ENCODE data around the gene KIF3B. TPM values are rescaled to one million over a fixed set of nuclear protein-coding genes. Genes with fewer than 3 reads are reported as not detected.
"Not testable (repeated sequence)": the region's sequence is repeated elsewhere in the genome, so short reads cannot be mapped to it uniquely, and the experiment has no call there.

KIF3B gene
- total and polyA plus RNA-seq, 12 donors: 8.4 to 62.1 (median 28.6) TPM

- intact Hi-C loops (cut with DNase I): no loop called here
- no peak overlapping the region for H3K4me3 ChIP-seq
- TF ChIP-seq POLR2A (IDR thresholded peaks at IDR 0.05) (no peak), CTCF (IDR thresholded peaks at IDR 0.05) (no peak)
- no peaks in the 10 kb centered on the region for H3K27me3 ChIP-seq
- no peak for DNase-seq
- H3K9me3 ChIP-seq (replicated peaks in 1 of 3): no peaks in the 10 kb centered on the region
- no peak overlapping the region for H3K27ac ChIP-seq
- no peaks in the 10 kb centered on the region for H3K36me3 ChIP-seq (replicated peaks in 1 of 2)
- no peaks in the 10 kb centered on the region for H3K4me1 ChIP-seq (replicated peaks in 1 of 2)
- WGBS, 4 donors: 73 to 87% (median 82%) methylated on average over 7 of the region's 7 CpGs
Measured at GRCh38 chr20:32263398-32263954, 14.0 kb upstream of the KIF3B start.

GRCh38 chr20:32271620-32272019 lies 5.8 kb upstream of the KIF3B start:
- intact Hi-C loops (cut with DNase I): no loop called here
- WGBS, 4 donors: 70 to 78% (median 73%) methylated on average over 5 of the region's 5 CpGs
- TF ChIP-seq POLR2A (IDR thresholded peaks at IDR 0.05): no peak
- no peak for TF ChIP-seq CTCF (IDR thresholded peaks at IDR 0.05)
- no peaks in the 10 kb centered on the region for H3K4me1 ChIP-seq (replicated peaks in 1 of 2)
- H3K4me3 ChIP-seq: no peak overlapping the region
- no peak for DNase-seq
- H3K27me3 ChIP-seq: no peaks in the 10 kb centered on the region
- no peak overlapping the region for H3K27ac ChIP-seq
- no peaks in the 10 kb centered on the region for H3K36me3 ChIP-seq (replicated peaks in 1 of 2)
- H3K9me3 ChIP-seq (replicated peaks in 1 of 3): no peaks in the 10 kb centered on the region

GRCh38 chr20:32274359-32274758 lies 3.1 kb upstream of the KIF3B start:
- intact Hi-C loops (cut with DNase I): no loop called here
- TF ChIP-seq POLR2A (IDR thresholded peaks at IDR 0.05) (no peak), CTCF (IDR thresholded peaks at IDR 0.05) (no peak)
- Histone ChIP-seq H3K4me1 (replicated peaks in 1 of 2) (peaks cover 0 to 8% of the 10 kb centered on the region in 2 donors), H3K4me3 (no peak overlapping the region), H3K9me3 (replicated peaks in 1 of 3) (no peaks in the 10 kb centered on the region), H3K27me3 (no peaks in the 10 kb centered on the region), H3K36me3 (replicated peaks in 1 of 2) (no peaks in the 10 kb centered on the region), H3K27ac (no peak overlapping the region)
- DNase-seq: no peak
- 77 to 89% (median 84%) methylated on average over 3 of the region's 3 CpGs for WGBS, 4 donors

- H3K4me1 ChIP-seq (replicated peaks in 1 of 2); DNase-seq; H3K27ac ChIP-seq; H3K36me3 ChIP-seq (replicated peaks in 1 of 2); intact Hi-C loops (cut with DNase I); H3K4me3 ChIP-seq; H3K9me3 ChIP-seq (replicated peaks in 1 of 3); H3K27me3 ChIP-seq: not testable (repeated sequence)
- WGBS, 4 donors: 80 to 89% (median 84%) methylated on average over 3 of the region's 3 CpGs
Measured at GRCh38 chr20:32275163-32275562, 2.3 kb upstream of the KIF3B start.

- Histone ChIP-seq H3K27ac (peak overlapping the region in 1 of 5 donors; percentile 69), H3K27me3 (no peaks in the 10 kb centered on the region), H3K4me1 (replicated peaks in 1 of 2) (peaks cover 0 to 8% of the 10 kb centered on the region in 2 donors), H3K9me3 (replicated peaks in 1 of 3) (no peaks in the 10 kb centered on the region), H3K36me3 (replicated peaks in 1 of 2) (no peaks in the 10 kb centered on the region), H3K4me3 (peak overlapping the region; percentile 69 to 97 (median 94))
- TF ChIP-seq POLR2A (IDR thresholded peaks at IDR 0.05) (no peak), CTCF (IDR thresholded peaks at IDR 0.05) (no peak)
- intact Hi-C loops (cut with DNase I): no loop called here
- DNase-seq: no peak
- WGBS, 4 donors: 28 to 44% (median 38%) methylated on average over 3 to 4 of the region's 4 CpGs
Measured at GRCh38 chr20:32278199-32278643, 770 bp downstream of the KIF3B start.

Measured in adrenal gland (tissue), 12 donors.